Stimulated activated CD4-positive, alpha-beta T cell treated with anti-CD3 and anti-CD28 coated beads, Interleukin-15, amount 100 ng/mL, for 48 hours (primary cell): ENCODE measurements around the gene SCFD2.

Experiments used
- DNase-seq, 2 donors: peaks; one replicate each; pipeline ENCODE4 v3.0.0-alpha.2; 2020; ENCODE audit warnings: low read depth in 2 of 2

Gene SCFD2

DNA sequence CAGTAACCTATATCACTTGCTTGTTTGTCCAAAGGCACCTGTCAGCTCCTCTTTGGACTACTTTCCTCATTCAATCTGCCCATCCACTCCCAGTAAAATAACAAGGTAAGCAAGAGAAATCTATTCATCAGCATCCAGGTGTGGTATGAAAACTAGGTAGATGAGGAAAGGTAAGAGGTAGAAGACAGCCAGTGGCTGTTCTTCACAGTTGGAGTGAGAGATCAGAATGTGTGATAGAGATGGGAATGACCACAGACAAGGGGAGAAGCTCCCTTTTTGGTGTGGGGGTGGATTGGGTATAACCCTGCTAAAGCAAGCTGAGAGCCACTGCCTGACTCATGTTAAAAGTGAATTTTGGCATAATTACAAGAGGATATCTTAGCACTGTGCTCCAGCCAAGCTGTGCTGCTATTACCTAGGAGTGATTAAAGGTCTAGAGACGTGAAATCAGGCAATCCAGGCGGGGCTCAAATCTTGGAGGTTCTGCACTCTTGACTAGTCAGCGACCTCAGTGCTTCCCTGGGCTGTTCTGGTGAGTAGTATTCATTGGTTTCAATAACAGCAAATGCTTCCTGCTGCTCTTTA is 531.8 kb downstream of the SCFD2 start:
- DNase-seq: no peak

GRCh38 chr4:52825460-52826090 is 540.3 kb downstream of the SCFD2 start:
- DNase-seq: no peak

- no peak for DNase-seq
These were observed 541.0 kb downstream of the SCFD2 start for GRCh38 chr4:52824603-52825459.

GRCh38 chr4:52824270-52824602 is 541.6 kb downstream of the SCFD2 start:
- DNase-seq: no peak

- no peak for DNase-seq
These were observed 542.2 kb downstream of the SCFD2 start for GRCh38 chr4:52823702-52824092.
